Erythroblast (primary cell): ENCODE measurements around the gene ENO4.

Experiments used
- GATA1 ChIP-seq: IDR thresholded peaks from 2 replicates; pipeline ENCODE4 v1.6.1; 2011; ENCODE audit warnings: low read depth, mild to moderate bottlenecking, control low read depth, low read length, moderate library complexity
- POLR2A ChIP-seq: IDR thresholded peaks from 2 replicates; pipeline ENCODE4 v1.6.1; 2011; ENCODE audit warnings: mild to moderate bottlenecking, low read length

- TF ChIP-seq POLR2A, result no peak
- TF ChIP-seq GATA1, result no peak
These were observed 33.5 kb upstream of the ENO4 start for GRCh38 chr10:116815641-116816415.
